ENCODE data around the gene TEDDM1.

DNA sequence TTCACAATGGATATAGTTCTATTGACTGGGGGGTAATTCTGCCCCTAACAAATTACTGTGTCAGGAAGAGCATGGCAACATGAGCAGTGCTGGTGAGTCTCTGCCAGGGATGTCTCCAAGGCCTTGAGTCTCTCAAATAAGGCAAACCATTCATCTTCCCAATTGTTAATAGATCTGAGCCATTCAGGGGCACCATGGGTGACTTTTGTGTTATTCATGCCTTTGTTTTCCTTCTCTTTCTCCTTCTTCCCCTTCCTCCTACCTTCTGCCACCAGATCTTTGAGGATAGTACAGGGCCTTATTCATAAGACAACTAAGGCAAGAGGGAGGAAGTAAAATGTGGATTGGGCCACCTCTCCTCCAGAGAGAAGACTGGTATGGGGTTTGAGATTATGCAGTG is 49.6 kb upstream of the TEDDM1 start, which contains the start of gene RGSL1:
- no peak for TF ChIP-seq NFIC (IDR thresholded peaks at IDR 0.05; ENCODE audit: borderline replicate concordance)
- TF ChIP-seq, protein P1, sequence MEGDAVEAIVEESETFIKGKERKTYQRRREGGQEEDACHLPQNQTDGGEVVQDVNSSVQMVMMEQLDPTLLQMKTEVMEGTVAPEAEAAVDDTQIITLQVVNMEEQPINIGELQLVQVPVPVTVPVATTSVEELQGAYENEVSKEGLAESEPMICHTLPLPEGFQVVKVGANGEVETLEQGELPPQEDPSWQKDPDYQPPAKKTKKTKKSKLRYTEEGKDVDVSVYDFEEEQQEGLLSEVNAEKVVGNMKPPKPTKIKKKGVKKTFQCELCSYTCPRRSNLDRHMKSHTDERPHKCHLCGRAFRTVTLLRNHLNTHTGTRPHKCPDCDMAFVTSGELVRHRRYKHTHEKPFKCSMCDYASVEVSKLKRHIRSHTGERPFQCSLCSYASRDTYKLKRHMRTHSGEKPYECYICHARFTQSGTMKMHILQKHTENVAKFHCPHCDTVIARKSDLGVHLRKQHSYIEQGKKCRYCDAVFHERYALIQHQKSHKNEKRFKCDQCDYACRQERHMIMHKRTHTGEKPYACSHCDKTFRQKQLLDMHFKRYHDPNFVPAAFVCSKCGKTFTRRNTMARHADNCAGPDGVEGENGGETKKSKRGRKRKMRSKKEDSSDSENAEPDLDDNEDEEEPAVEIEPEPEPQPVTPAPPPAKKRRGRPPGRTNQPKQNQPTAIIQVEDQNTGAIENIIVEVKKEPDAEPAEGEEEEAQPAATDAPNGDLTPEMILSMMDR (IDR thresholded peaks at IDR 0.05): no peak
